ENCODE measurements around the gene CA5A.
"Not testable (repeated sequence)": the region's sequence is repeated elsewhere in the genome, so short reads cannot be mapped to it uniquely, and the experiment has no call there.

Gene CA5A

GRCh38 chr16:87936375-87937230 lies at the start of gene CA5A:
TSS of gene CA5A (minus strand) at chr16:87936529. CDS start at chr16:87936450, 79 bp downstream.
- no peak for DNase-seq

GRCh38 chr16:87985493-87985892 lies 49.2 kb upstream of the CA5A start:
- DNase-seq: not testable (repeated sequence)

GRCh38 chr16:87984632-87985267 lies 48.4 kb upstream of the CA5A start:
- no peak for DNase-seq

- not testable (repeated sequence) for DNase-seq
Measured at GRCh38 chr16:87984180-87984579, 47.9 kb upstream of the CA5A start.

- DNase-seq: not testable (repeated sequence)
Measured at GRCh38 chr16:87983737-87984097, 47.4 kb upstream of the CA5A start.

- not testable (repeated sequence) for DNase-seq
Measured at GRCh38 chr16:87983072-87983736, 46.9 kb upstream of the CA5A start.

GRCh38 chr16:87982581-87983041 lies 46.3 kb upstream of the CA5A start:
- no peak for DNase-seq

- DNase-seq: not testable (repeated sequence)
Measured at GRCh38 chr16:87981376-87981775, 45.0 kb upstream of the CA5A start.

GRCh38 chr16:87979911-87980630 lies 43.7 kb upstream of the CA5A start:
- not testable (repeated sequence) for DNase-seq

GRCh38 chr16:87979352-87979751 lies 43.0 kb upstream of the CA5A start:
- DNase-seq: no peak

GRCh38 chr16:87978127-87978526 lies 41.8 kb upstream of the CA5A start:
- no peak for DNase-seq

- no peak for DNase-seq
Measured at GRCh38 chr16:87976665-87977064, 40.3 kb upstream of the CA5A start.

- no peak for DNase-seq
Measured at GRCh38 chr16:87974178-87974577, 37.8 kb upstream of the CA5A start.

- no peak for DNase-seq
Measured at GRCh38 chr16:87973717-87974116, 37.4 kb upstream of the CA5A start.

- DNase-seq: peak; percentile 12
Measured at GRCh38 chr16:87971933-87972332, 35.6 kb upstream of the CA5A start.

- no peak for DNase-seq
Measured at GRCh38 chr16:87970186-87970585, 33.9 kb upstream of the CA5A start.

GRCh38 chr16:87968541-87968940 lies 32.2 kb upstream of the CA5A start:
- DNase-seq: no peak

GRCh38 chr16:87966685-87967185 lies 30.4 kb upstream of the CA5A start:
- no peak for DNase-seq

- no peak for DNase-seq
Measured at GRCh38 chr16:87966064-87966645, 29.8 kb upstream of the CA5A start.

- no peak for DNase-seq
Measured at GRCh38 chr16:87965417-87965816, 29.1 kb upstream of the CA5A start.

- DNase-seq: no peak
Measured at GRCh38 chr16:87964049-87964659, 27.8 kb upstream of the CA5A start.

- no peak for DNase-seq
Measured at GRCh38 chr16:87963400-87963799, 27.1 kb upstream of the CA5A start.

Data from OCI-M1 (cell line).